Hepatocyte (in vitro differentiated cells): Measurements from ENCODE around the gene VWA5B2.

Experiments
- EZH2 ChIP-seq: fragments of 200-600 bp; sonication (generic); IDR thresholded peaks from 2 replicates; pipeline ENCODE4 v1.6.1; 2016; ENCODE audit warnings: antibody characterized with exemption, mild to moderate bottlenecking, borderline replicate concordance
- EZH2phosphoT487 ChIP-seq: fragments of 200-600 bp; sonication (generic); IDR thresholded peaks from one replicate; pipeline ENCODE4 v1.6.1; 2018; ENCODE audit warnings: antibody characterized with exemption, mild to moderate bottlenecking, low read depth, moderate library complexity; ENCODE audit not compliant: unreplicated experiment, severe bottlenecking
- TF ChIP-seq, protein P1 (sequence below): fragments of 200-600 bp; sonication (generic); IDR thresholded peaks from 2 replicates; pipeline ENCODE4 v1.5.1; 2016; ENCODE audit warnings: antibody characterized with exemption, mild to moderate bottlenecking; ENCODE audit not compliant: poor library complexity

DNA sequence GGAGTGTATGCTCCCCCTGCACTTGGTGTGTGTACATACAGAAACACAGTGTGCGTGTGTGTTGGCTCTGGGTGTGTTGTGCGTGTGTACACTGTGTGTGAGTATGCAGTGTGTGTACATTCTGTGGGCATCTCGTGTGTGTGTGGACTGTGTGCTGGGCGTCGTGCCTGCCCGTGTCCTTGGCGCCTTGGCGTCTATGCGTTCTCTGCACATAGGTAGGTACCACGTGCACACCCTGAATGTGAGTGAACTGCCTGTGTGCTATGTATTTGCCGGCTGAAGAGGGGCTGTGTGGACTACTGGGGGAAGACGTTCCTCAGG, 46.0 kb downstream of the VWA5B2 start:
- TF ChIP-seq, protein P1, sequence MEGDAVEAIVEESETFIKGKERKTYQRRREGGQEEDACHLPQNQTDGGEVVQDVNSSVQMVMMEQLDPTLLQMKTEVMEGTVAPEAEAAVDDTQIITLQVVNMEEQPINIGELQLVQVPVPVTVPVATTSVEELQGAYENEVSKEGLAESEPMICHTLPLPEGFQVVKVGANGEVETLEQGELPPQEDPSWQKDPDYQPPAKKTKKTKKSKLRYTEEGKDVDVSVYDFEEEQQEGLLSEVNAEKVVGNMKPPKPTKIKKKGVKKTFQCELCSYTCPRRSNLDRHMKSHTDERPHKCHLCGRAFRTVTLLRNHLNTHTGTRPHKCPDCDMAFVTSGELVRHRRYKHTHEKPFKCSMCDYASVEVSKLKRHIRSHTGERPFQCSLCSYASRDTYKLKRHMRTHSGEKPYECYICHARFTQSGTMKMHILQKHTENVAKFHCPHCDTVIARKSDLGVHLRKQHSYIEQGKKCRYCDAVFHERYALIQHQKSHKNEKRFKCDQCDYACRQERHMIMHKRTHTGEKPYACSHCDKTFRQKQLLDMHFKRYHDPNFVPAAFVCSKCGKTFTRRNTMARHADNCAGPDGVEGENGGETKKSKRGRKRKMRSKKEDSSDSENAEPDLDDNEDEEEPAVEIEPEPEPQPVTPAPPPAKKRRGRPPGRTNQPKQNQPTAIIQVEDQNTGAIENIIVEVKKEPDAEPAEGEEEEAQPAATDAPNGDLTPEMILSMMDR: no peak
- TF ChIP-seq EZH2 (peak; percentile 44), EZH2phosphoT487 (no peak)
